HG02943 (cell line): Measurements from ENCODE around the gene CTNNA3.
"Not testable (repeated sequence)": the region's sequence is repeated elsewhere in the genome, so short reads cannot be mapped to it uniquely, and the experiment has no call there.

Experiments used
- ATAC-seq: cut with Tn5 transposase; IDR thresholded peaks from one replicate; pipeline ENCODE4 v1.9.1; 2021; ENCODE audit warnings: mild to moderate bottlenecking, low read depth, moderate library complexity; ENCODE audit not compliant: unreplicated experiment

CTNNA3 gene

DNA sequence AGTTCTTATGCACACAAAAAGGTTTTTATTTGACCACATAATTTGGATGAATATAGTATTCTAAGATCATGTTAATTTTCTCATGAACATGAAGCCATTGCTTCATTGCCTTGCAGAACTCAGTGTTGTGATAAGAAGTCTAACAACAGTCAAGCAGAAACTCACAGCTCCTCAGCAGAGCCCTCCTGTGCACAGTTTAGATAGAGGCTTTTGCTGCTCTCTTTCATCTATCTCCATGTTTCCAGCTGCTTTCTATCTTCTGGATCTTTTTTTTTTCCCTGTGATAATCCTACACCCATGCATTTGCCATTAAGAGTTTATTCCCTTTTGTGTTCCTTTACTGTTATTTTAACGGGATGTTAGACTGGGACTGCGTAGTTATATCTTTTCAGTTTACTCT is 1327.8 kb downstream of the CTNNA3 start:
- ATAC-seq, result no peak

DNA sequence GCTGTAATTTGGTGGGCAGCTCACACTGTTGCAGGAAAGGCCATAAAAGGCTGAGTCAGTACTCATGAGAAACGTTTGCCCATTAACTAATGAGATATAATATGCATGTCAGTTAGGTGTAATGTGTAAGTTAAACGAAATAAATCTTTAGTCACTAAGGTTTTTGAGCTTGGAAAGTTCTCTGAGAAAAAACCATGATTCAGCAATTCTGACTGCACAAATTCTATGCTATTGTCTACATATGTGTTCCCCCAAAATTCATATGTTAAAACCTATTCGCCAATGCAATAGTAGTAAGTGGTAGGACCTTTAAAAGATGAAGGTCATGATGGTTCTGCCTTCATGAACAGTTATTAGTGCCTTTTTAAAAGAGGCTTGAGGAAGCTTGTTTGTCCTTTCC is 1329.8 kb downstream of the CTNNA3 start:
- no peak for ATAC-seq

DNA sequence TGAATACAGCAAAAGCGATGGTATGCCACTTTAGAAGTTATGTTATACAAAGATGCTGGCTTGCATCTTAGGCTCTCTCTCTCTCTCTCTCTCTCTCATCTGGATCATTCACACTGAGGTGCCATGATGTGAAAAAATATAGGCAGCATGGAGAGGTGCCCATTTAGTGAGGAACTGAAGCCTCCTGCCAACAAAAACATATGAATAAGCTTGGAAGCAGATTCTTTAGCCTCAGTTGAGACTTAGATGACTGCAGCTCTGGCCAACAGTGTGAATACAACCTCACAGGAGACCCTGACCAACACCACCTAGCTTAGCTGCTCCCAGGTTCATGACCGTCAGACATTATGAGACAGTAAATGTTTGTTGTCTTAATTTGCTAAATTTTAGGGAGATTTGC is 1330.3 kb downstream of the CTNNA3 start:
- no peak for ATAC-seq

DNA sequence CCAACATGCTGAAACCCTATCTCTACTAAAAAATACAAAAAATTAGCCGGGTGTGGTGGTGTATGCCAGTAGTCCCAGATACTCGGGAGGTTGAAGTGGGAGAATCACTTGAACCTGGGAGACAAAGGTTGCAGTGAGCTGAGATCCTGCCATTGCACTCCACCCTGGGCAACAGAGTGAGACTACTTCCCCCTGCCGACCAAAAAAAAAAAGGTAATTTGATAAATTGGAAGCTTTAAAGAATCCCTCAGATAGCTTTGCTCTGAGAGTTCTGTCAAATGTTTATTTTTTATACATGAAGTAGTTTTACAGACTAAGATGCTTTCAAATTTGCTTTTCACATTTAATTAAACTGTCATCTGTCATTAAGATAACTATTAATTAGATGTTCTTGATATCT is 1333.5 kb downstream of the CTNNA3 start:
- no peak for ATAC-seq

GRCh38 chr10:66353822-66354221 is 1342.2 kb downstream of the CTNNA3 start:
- ATAC-seq, result not testable (repeated sequence)

DNA sequence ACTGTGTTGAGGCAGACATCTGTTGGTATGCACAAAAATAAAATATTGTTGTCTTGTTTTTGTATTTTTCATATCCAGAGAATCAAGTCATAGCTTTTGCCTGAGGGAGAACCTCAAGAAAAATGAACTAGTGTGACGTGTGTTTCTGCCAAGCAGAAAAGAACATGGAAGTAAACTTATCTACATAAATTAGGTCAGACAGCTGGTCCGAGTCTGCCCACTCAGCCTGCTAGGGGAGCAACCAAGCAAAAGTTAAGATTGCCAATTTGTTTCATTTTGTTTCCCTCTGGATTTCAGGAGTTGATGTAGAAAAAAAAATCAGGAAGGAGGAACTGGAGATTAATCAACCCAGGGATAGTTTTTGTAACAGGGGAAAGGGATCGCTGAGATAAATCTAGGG is 1342.6 kb downstream of the CTNNA3 start:
- no peak for ATAC-seq

- no peak for ATAC-seq
These were observed 1345.2 kb downstream of the CTNNA3 start for GRCh38 chr10:66350622-66351399.

DNA sequence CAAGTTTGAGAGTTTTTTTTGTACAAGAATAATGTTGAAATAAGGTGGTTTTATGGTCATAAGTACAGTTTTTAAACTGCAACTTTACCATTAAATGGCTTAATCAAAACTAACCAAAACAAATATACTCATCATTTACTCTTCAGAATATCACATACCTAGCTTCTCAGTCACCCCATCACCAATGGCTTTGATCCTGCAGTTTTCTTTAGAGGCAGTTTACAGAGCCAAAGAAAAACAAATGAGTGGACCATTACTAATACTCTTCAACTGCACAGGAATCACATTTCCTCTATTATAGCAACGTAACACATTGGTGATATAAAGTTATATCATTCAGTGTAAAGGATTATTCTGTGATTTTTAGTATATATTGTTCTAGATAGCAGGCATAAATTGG is 1346.3 kb downstream of the CTNNA3 start:
- ATAC-seq, result no peak

GRCh38 chr10:66349076-66349475 is 1346.9 kb downstream of the CTNNA3 start:
- ATAC-seq, result no peak

DNA sequence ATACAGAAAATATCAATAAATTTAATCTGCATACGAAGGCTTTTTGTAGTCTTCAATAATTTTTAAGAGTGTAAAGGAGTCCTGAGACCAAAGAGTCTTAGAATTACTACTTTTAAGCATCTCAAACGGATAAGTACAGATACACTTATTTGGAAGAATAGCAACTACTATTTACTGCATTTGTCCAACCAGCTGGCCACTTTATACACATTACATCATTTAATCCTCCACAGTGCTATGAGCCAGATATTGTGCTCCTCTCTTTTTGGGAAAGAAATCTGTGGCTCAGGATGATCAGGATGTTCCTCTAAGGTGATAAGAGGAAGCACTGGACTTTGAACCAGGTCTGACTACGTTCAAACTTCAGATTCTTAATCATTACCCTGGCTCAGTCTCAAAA is 1358.8 kb downstream of the CTNNA3 start:
- ATAC-seq, result no peak

- ATAC-seq, result no peak
These were observed 1359.2 kb downstream of the CTNNA3 start for GRCh38 chr10:66336791-66337190.

- not testable (repeated sequence) for ATAC-seq
These were observed 1360.2 kb downstream of the CTNNA3 start for GRCh38 chr10:66335753-66336152.

- ATAC-seq, result no peak
These were observed 1366.8 kb downstream of the CTNNA3 start for GRCh38 chr10:66329147-66329546.

DNA sequence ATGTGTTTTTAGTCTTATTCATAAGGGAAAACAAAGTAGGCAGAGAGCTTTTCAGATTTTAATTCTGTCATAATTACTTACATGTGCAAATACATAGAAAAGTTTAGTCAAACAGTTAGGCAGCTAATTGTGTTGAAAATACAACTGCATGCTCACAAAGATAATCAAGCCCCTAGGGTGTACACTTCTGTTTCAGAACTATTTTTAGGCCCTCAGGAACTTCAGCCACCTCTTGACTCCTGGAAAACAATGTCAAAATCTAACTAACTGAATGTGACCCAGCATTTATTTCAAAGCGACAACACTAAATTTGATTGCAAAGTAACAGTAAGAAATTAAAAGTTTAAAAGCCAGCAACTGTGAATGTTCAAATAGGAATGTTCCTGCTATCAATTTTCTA is 1369.1 kb downstream of the CTNNA3 start:
- ATAC-seq, result no peak

DNA sequence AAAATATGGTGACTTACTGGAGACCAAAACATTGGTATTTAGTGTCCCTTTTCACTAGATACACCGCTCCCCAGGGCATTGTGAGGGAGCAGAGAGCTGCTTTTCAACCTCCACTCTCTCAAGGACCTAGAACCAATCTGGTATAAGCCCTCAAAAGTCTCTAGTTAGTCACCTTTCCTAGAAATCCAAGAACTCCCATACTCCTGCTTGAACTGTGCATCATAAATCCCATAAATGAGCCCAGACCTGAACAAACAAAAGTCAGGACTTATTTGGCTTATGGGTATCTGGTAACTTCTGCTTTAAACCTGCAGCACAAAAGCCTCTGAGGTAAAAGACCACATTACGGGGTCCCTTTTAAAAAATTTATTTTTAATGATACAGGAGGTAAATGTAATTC is 1373.2 kb downstream of the CTNNA3 start:
- ATAC-seq, result no peak

- no peak for ATAC-seq
These were observed 1374.0 kb downstream of the CTNNA3 start for GRCh38 chr10:66321723-66322665.

DNA sequence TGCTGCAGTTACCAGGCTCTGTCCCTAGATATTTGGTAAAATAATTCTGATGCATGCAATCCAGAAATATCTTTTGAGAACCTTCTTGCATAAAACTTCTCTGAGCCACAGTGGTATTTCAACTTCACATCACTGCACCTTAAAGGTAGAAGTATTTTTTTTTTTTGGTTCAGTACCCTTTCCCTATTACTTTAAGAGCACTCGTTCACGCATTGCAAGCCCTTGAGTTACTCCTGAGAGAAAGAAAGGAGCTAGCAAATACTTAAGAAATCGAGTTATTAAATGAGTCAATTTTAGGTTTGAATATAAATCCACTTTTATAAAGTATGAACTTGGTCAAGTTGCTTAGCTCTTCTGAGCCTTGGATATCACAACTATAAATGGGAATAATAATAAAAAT is 1377.2 kb downstream of the CTNNA3 start:
- ATAC-seq, result no peak

DNA sequence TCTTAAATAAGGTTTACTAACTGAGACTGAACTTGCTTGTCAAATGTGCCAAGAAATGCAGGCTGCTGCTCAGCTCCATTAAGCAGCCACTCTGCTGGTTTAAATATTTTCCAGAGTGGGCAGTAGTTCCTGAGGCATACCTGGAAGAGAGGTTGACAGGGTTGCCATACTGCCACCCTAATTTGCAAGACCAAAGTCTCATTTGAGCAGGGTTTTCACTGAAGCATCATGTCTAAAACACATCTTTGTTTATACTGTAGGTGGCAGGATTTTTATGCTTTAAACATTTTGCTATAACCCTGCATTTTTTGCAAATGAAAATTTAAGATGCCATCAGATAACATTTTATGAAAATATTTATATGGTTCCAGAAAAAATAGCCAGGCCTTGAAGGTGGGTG is 1388.2 kb downstream of the CTNNA3 start:
- ATAC-seq, result no peak

DNA sequence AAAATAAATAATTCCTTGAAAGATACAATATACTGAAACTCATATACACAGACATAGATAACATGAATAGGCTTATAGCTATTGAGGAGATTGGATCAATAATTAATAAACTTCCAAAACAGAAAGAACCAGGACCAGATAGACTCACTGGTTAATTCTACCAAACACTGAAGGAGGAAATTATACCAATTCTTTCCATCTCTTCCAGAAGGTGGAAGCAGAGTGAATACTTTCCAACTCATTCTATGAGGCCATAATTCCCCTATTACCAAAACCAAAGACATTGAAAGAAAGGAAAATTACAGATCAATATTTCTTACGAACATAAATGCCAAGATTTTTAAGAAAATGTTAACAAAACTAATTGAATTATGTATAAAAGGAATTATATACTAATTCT is 1394.9 kb downstream of the CTNNA3 start:
- no peak for ATAC-seq

DNA sequence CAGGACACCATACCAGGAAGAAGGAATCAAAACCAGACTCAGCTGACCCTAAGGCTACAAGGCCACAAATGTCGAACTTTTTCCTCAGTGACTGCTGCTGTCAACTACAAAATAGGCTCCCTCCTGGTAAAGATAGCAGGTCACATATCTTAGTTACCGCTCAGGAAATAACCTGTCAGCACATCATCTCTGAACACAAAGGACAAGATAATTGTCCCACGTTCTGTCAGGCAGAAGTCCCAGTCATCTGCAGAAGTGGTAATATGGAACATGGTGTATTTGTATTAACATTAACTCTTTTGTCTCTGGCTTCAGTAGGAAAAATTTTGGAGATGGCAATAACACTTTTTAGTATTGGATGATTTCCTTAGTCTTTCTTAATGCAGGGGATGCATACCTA is 1400.4 kb downstream of the CTNNA3 start:
- no peak for ATAC-seq

- no peak for ATAC-seq
These were observed 1401.5 kb downstream of the CTNNA3 start for GRCh38 chr10:66294538-66294937.

DNA sequence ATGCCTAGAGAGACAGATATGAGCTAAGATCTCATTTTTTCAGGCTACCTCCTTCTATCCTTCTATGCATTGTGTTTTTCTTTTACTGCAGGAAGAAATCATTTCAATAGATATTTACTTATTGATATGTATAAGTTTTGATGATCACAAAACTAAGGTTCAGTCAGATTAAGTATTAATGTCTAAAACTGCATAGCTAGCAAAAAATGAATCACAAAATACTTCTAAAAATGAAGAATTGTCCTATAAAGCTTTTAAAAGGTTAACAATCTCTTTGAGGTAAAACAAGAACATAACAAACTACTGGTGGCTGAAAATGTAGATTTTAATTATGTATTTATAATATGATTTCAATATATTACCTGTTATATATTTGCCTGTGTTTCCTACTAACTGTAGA is 1403.1 kb downstream of the CTNNA3 start:
- no peak for ATAC-seq
